Peyer's patch (tissue), 4 donors: ENCODE results near the gene TH.

Experiments used
- POLR2A ChIP-seq, 2 donors: fragments of 450-650 bp; IDR thresholded peaks; one replicate each; pipeline ENCODE4 v1.5.1; 2017; ENCODE audit warnings: antibody characterized with exemption in 2 of 2, mild to moderate bottlenecking in 2 of 2, moderate library complexity in 2 of 2
- TF ChIP-seq, protein P1 (sequence below), 6 experiments: fragments of 450-650 bp in 4 of 6; fragments of 200-600 bp in 2 of 6; sonication (generic) in 1 of 6; IDR thresholded peaks; one replicate each; pipeline ENCODE4 v1.5.1; 2017 to 2019; ENCODE audit warnings: antibody characterized with exemption in 6 of 6, mild to moderate bottlenecking in 3 of 6, moderate library complexity in 1 of 6

DNA sequence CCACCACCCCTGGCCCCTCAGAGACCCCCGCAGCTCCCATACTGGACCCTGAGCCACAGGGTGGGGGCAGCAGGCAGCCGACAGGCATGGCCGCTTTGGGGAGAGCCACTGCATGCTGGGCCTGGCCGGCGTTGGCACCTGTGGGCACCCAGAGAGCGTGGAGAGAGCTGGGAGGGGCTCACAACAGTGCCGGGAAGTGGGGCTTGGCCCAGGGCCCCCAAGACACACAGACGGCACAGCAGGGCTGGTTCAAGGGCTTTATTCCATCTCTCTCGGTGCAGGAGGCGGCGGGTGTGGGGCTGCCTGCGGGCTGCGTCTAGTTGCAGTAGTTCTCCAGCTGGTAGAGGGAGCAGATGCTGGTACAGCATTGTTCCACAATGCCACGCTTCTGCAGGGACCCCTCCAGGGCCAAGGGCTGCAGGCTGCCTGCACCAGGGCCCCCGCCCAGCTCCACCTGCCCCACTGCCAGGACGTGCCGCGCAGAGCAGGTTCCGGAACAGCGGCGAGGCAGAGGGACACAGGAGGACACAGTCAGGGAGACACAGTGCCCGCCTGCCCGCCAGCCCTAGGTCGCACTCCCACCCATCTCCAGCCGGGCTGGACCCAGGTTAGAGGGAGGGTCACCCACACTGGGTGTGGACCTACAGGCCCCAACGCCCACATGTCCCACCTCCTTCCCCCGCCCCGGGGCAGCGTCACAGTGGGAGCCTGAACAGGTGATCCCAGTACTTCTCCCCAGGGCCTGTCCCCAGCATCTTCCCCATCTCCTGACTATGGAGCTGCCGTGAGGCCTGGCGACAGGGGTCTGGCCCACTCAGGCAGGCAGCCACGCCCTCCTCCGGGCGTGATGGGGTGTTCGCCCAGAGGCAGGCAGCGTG is 11.8 kb downstream of the TH start:
- TF ChIP-seq, protein P1, sequence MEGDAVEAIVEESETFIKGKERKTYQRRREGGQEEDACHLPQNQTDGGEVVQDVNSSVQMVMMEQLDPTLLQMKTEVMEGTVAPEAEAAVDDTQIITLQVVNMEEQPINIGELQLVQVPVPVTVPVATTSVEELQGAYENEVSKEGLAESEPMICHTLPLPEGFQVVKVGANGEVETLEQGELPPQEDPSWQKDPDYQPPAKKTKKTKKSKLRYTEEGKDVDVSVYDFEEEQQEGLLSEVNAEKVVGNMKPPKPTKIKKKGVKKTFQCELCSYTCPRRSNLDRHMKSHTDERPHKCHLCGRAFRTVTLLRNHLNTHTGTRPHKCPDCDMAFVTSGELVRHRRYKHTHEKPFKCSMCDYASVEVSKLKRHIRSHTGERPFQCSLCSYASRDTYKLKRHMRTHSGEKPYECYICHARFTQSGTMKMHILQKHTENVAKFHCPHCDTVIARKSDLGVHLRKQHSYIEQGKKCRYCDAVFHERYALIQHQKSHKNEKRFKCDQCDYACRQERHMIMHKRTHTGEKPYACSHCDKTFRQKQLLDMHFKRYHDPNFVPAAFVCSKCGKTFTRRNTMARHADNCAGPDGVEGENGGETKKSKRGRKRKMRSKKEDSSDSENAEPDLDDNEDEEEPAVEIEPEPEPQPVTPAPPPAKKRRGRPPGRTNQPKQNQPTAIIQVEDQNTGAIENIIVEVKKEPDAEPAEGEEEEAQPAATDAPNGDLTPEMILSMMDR (IDR thresholded peaks at IDR 0.05): no peak
- no peak for TF ChIP-seq POLR2A (IDR thresholded peaks at IDR 0.05)
